Activated CD8-positive, alpha-beta memory T cell treated with anti-CD3 and anti-CD28 coated beads for 36 hours (primary cell): ENCODE results near the gene ADCYAP1R1. TPM values are rescaled to one million over a fixed set of nuclear protein-coding genes. Genes with fewer than 3 reads are reported as not detected.

Source experiments
- CTCF ChIA-PET: fragments of 350-600 bp; sonication (Branson Sonifier 250); formaldehyde crosslinking; loops from one replicate; lab custom pipeline; 2021; ENCODE audit warnings: antibody characterized with exemption; lab: Charles Lee
- POLR2A ChIA-PET: fragments of 350-600 bp; sonication (Branson Sonifier 250); formaldehyde crosslinking; loops from one replicate; lab custom pipeline; 2021; ENCODE audit warnings: antibody characterized with exemption; lab: Charles Lee
- total RNA-seq, 2 experiments: library from RNA; stranded (reverse); gene quantifications; one replicate each; pipeline ENCODE4 v1.2.3, GENCODE V29; 2021

Gene ADCYAP1R1
- total RNA-seq, 2 experiments from 2014 or later = not detected

DNA sequence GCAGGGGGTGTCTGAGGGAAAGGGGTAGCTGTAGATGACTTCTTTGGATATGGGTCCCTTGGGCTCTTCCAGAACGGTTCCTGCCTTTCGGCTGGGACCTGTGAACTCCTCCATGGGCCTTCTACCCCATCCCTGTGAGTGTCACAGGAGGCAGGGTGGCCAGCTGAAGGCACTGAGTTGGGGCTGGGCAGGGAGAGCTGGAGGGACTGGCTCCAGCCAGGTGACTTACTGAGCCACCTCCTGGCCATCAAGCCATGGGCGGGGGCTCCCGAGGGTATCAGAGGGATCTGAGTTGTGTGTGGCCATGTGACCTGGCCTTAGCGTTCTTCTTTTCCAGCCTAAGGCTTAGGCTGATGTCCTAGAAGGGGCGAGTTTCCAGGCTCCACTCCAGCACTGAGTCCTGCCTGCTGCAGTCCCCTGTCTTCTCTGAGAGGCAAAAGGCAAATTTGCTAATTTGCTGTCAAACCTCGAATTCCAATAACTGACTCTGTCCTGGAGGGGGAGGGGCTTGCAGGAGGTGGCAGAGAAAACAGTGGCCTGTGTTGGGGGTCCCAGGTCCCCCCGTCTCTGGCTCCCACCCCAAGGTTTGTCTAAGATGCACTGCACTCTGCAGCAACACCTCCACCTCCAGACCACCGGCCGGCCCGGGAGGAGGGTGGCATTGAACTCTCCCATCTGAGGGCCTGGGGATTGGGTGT is 27.2 kb downstream of the ADCYAP1R1 start:
- CTCF ChIA-PET = no interaction called here
- POLR2A ChIA-PET = no interaction called here

GRCh38 chr7:31079824-31080511 is 27.9 kb downstream of the ADCYAP1R1 start:
- POLR2A ChIA-PET = no interaction called here
- CTCF ChIA-PET = no interaction called here

- POLR2A ChIA-PET = no interaction called here
Observed at GRCh38 chr7:31080763-31081162, 28.7 kb downstream of the ADCYAP1R1 start.

GRCh38 chr7:31082017-31082416 is 29.9 kb downstream of the ADCYAP1R1 start:
- CTCF ChIA-PET = interaction anchor here (1.2 kb wide), 1 partner anchor 99 kb away, joined by 3 read pairs; no protein-coding TSS in a partner anchor

More at GRCh38 chr7:31080763-31081162, 28.7 kb downstream of the ADCYAP1R1 start:
- CTCF ChIA-PET = no interaction called here

DNA sequence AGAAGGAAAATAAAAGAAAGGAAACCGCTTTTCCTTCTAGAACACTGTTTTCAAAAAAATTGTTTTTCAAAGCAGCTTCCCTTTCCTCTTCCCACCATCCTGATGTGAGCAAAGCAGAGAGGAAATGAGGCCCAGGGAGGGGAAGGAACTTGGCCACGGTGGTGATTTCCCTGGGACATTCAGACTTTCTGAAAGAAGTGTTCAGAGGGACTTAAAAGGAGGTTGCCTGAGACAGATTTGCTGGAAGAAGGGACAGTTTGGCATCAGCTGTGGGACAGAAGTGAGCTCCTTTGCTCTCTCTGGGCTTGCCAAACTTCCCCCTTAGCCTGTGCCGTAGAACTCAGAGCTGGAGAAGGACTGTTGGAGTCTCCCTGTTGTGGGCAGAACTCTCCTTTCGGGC is 30.3 kb downstream of the ADCYAP1R1 start:
- POLR2A ChIA-PET = no interaction called here
- CTCF ChIA-PET = interaction anchor here (1.2 kb wide), 1 partner anchor 99 kb away, joined by 3 read pairs; no protein-coding TSS in a partner anchor

More at GRCh38 chr7:31082017-31082416, 29.9 kb downstream of the ADCYAP1R1 start:
- POLR2A ChIA-PET = no interaction called here

DNA sequence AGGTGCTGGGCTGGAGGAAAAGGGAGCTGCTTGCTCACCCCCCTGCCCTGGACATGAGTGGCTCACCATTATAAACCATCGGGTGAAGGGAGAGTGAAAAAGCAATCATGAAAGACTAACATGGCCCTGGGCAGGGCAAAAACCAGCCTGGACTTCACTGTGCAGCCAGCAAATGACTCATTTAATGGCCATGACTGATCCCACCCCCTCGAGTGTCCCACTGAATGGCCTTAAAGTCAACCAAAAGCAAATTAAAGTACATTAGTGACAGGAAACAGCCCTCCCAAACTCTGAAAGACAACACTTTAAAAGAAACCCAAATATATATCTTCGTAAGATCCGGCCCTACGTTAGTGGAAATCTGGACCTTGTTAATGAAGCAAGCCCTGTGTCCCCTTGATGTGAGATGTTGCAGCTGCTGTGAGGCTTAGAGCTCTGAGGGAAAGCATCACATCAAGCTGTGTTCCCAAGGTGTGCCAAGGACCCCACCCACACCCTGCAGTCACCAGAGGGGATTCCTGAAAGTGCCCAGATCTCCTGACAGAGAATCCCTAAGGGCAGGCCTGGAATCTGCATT is 31.2 kb downstream of the ADCYAP1R1 start:
- POLR2A ChIA-PET = no interaction called here
- CTCF ChIA-PET = no interaction called here

DNA sequence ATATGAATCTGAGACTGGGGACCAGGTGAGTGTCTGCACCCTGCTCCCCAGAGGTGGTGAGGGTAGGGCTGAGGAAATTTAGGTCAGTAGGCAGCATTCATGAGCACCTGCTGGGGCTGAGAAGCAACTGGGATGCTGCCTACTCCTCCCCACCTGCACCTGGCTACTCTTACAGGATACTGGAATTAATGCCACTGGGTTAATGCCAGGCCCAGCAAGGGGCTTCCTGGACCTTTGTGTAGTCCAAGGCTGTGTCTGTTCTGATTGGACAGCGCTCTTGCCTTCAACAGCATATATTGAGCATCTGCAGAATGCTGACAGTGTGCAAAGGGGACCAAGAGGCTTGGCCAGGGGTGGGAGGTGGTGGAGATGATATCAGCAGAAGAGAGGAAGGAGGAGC is 32.1 kb downstream of the ADCYAP1R1 start:
- POLR2A ChIA-PET = no interaction called here
- CTCF ChIA-PET = no interaction called here

DNA sequence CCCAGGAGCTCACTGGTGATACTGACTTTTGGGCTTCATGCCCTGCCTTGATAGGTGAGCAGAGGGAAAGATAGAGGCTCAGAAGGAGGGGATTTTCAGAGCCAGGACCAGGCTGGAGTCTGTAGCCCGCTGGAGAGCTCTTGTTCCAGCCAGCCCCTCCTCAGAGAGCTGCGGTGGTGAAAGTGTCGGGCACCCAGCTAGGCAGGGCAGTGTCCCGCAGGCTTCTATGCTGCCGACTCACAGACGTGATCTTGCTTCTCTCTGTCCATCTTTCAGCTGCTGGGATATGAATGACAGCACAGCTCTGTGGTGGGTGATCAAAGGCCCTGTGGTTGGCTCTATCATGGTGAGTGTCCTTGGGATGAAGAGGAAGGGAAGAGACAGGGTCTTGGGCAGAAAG is 35.2 kb downstream of the ADCYAP1R1 start:
- POLR2A ChIA-PET = no interaction called here
- CTCF ChIA-PET = no interaction called here

GRCh38 chr7:31091924-31092434 is 39.9 kb downstream of the ADCYAP1R1 start:
- POLR2A ChIA-PET = no interaction called here
- CTCF ChIA-PET = no interaction called here

DNA sequence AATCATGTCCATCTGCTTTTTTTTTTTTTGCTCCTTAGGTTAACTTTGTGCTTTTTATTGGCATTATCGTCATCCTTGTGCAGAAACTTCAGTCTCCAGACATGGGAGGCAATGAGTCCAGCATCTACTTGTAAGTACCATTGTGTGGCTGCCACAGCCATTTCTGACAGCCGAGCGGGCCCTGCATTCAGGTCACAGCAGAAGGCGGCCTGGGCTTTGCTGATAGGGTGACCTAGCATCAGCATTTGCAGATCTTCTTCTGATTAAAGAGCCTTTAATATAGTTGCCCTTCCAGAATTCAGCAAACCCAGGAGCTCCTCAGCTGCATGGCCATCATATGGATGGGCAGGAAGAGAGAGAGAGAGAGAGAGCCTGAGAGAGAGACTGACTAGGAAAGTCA is 40.5 kb downstream of the ADCYAP1R1 start:
- CTCF ChIA-PET = no interaction called here
- POLR2A ChIA-PET = interaction anchor here (0.7 kb wide), 1 partner anchor 119 kb away, joined by 4 read pairs; no protein-coding TSS in a partner anchor

DNA sequence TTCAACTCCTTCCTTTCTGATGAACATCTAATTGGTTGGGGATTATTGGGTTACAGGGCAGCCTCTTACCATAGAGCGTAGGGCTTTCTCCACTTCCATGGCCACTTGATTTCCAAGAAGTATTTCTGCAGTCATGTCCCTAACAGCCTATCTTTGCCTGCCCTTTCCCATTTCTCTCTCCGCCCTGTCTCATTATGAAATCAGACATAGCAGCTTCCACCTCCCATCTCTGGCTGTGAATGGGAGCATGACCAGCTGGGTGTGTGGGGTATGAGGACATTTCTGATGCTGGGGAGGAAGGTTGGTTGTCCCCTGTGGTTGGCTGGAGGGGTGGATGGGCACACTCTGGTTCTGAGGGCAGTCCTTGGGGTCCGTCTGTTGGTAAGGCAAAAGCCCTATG is 41.2 kb downstream of the ADCYAP1R1 start:
- ChIA-PET POLR2A (no interaction called here), CTCF (no interaction called here)

- ChIA-PET CTCF (no interaction called here), POLR2A (no interaction called here)
Observed at GRCh38 chr7:31094271-31094670, 42.2 kb downstream of the ADCYAP1R1 start.

- ChIA-PET CTCF (no interaction called here), POLR2A (no interaction called here)
Observed at GRCh38 chr7:31095286-31096197, 43.4 kb downstream of the ADCYAP1R1 start.

DNA sequence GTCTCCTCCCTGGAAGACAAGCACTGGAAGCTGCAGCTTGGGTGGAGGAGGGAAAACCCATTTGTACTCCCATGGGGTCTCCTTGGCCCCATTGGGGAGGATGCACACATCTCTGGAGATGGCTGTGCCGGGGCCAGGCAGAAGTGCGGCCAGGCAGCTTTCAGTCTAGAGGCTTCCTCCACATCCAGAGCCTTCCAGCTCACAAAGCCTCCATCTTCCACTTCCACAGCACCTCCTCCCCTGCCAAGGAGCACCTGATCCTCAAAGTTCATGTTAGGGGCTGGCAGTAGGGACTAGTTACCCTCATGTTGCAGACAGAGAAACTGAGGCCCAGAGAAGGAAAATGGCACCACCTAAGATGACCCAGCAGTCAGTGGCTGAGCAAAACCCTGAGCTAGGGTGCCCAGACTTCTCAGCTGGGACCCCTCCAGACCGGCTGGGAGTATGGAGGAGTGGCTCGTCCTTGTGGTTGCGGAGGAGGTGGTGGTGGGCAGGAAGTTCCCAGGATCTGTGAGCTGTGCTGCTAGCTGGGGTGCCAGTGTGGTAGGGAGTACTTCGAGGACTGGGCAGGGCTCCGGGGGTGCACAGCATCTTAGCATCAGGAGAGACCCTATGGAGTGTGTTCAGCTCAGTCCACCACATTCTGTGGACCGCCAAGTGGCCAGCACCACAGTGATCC is 44.2 kb downstream of the ADCYAP1R1 start:
- CTCF ChIA-PET = interaction anchor here (1.7 kb wide), 1 partner anchor 9 kb away, joined by 3 read pairs; no protein-coding TSS in a partner anchor
- POLR2A ChIA-PET = no interaction called here

GRCh38 chr7:31096877-31097258 is 44.8 kb downstream of the ADCYAP1R1 start:
- ChIA-PET POLR2A (no interaction called here), CTCF (interaction anchor here (1.7 kb wide), 1 partner anchor 9 kb away, joined by 3 read pairs; no protein-coding TSS in a partner anchor)

- ChIA-PET POLR2A (no interaction called here), CTCF (no interaction called here)
Observed at GRCh38 chr7:31098642-31099360, 46.7 kb downstream of the ADCYAP1R1 start.

- CTCF ChIA-PET = no interaction called here
- POLR2A ChIA-PET = no interaction called here
Observed at GRCh38 chr7:31099451-31100444, 47.6 kb downstream of the ADCYAP1R1 start.
